NCI-H1417 treated with DMSO at 0.1 percent for 48 hours (cell line): ENCODE results near the gene C2CD2.

ENCODE experiments used
- DNase-seq: peaks from one replicate; lab custom pipeline; 2025; lab: John Stamatoyannopoulos, UW

Gene C2CD2

DNA sequence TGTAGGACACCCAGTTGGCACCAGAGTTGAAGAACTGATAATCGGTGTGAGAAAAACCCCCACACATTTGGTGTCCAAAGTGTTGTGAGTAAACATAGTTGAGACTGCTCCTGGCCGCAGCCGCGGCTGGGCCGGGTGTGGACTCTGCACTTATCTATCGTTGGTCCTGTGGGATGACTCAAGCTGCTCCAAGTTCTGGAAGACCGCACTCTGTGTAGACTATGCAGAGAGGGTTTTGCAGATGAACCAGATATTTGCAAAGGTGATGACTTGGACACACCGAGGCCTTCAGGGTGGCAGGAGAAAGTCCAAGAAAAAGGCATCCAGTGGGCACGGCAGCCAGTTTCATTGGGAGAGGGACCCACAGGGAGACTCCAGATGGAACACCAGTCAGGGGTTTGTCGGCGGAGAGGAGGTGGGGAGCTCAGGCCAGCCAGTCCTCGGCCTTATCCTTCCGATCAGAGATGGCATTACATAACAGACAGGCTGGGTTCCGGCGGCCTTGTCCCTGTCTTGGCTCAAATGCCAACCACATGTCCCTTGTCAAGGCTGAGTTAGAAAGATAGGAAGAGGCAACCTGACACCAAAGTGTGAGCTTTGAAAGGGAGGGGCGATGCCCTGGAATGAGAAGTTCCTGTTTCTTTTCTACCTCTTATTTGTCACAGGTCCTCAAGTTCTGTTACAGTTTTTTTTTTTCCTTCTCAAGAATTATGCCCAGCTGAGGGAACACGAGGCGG lies 21.1 kb downstream of the C2CD2 start:
- DNase-seq: no peak

DNA sequence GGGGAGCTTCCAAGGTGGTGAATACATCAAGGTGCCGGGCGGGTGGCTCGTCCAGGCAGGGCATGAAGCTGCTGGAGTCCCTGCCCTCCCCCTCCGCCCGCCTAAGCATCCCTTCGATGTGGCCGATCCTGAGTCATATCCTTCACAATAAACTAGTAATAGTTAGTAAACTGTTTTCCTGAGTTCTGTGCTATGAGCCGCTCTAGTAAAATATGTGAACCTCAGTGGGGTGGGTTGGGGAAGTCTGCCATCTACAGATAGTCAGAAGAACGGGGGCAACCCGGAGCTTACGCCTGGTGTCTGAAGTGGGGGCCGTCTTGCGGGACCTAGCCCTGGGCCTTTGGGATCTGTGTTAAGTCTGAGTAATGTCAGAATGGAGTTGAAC lies 21.6 kb downstream of the C2CD2 start:
- no peak for DNase-seq

DNA sequence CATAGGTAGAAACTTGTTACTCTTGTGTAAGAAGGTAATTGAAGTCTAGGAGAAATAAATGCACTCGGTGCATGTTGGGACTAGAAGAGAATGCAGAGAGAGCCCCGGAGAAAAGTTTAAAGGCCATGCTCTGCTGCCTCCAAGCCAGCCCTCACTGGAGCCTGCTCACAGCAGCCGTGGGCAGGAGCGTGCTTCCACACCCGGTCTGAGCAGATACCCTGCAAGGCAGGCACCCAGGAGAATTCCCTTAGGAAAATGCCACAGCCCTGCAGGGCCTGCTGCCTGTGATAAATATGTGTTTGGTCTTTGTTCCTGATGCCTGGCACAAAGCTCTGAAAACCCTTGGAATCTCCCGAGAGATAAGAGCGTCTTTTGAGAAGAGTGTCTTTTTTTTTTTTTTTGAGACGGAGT lies 22.8 kb downstream of the C2CD2 start:
- no peak for DNase-seq

DNA sequence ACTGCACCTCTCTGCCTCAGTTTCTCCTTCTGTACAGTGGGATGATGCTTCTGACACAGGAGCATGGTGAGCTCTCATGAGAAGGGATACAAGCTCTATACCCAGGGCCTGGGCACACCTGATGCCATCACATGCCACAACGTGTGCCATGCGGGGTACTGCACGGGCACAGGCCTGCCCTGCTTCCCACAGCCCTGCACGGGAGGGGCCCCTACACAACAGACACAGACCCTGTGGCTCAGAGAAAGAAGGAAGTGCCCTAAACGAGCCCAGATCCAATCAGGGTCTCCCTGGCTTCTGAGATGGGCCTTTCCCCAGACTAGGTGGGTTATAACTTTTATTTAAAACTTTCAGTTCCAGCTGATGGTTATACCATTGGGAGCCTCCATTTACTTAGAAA lies 24.6 kb downstream of the C2CD2 start:
- no peak for DNase-seq

DNA sequence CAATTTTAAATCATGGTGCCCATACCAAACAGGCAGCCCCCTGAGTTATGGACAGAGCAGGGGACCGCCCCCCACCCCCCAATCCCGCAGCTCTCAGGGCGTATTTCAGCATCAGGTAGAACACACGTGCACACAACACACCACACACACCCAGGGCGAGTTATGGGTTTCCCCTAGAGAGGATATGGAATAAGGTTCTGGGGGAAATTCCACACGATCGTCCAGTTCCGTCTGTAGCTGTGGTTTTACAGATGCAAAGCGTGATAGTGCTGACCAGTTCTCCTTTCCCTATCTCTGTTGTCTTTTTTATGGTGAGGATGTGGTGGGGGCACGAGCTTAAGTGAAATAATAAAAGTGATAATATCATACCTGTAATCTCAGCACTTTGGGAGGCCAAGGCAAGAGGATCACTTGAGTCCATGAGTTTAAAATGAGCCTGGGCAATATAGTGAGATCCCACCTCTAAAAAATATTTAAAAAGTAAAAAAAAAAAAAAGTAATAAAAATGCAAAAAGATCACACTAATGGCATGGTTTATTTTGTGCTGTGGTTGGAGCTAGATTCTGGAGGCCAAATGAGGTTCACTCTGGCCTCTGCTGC lies 25.1 kb downstream of the C2CD2 start:
- DNase-seq: no peak

- no peak for DNase-seq
Observed at GRCh38 chr21:41927727-41928409, 25.9 kb downstream of the C2CD2 start.

- no peak for DNase-seq
Observed at GRCh38 chr21:41926807-41927171, 27.0 kb downstream of the C2CD2 start.

GRCh38 chr21:41926117-41926806 lies 27.6 kb downstream of the C2CD2 start:
- DNase-seq: no peak

- DNase-seq: no peak
Observed at GRCh38 chr21:41925767-41926116, 28.1 kb downstream of the C2CD2 start.

- no peak for DNase-seq
Observed at GRCh38 chr21:41924368-41924754, 29.5 kb downstream of the C2CD2 start.

GRCh38 chr21:41923631-41924367 lies 30.0 kb downstream of the C2CD2 start:
- no peak for DNase-seq

GRCh38 chr21:41923186-41923585 lies 30.6 kb downstream of the C2CD2 start:
- DNase-seq: no peak

DNA sequence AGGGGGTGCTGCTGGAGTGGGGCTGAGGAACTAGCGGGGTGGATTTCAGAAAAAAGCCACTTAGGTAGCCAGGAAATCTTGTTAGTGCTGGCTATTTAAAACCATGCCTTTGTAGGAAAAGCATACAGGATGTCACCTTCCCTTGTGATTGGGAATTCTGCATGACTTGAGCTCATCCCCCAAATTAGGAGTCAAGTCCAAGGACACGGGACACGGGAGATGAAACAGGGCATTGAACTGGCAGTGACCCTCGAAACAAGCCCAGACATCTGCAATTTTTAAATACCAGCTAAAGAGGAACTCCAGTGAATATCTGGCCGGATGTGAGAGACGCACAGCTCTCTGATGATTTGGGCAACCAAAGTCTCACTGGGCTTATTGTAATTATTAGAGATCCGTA lies 32.8 kb downstream of the C2CD2 start:
- DNase-seq: no peak

GRCh38 chr21:41920476-41920875 lies 33.3 kb downstream of the C2CD2 start:
- no peak for DNase-seq

DNA sequence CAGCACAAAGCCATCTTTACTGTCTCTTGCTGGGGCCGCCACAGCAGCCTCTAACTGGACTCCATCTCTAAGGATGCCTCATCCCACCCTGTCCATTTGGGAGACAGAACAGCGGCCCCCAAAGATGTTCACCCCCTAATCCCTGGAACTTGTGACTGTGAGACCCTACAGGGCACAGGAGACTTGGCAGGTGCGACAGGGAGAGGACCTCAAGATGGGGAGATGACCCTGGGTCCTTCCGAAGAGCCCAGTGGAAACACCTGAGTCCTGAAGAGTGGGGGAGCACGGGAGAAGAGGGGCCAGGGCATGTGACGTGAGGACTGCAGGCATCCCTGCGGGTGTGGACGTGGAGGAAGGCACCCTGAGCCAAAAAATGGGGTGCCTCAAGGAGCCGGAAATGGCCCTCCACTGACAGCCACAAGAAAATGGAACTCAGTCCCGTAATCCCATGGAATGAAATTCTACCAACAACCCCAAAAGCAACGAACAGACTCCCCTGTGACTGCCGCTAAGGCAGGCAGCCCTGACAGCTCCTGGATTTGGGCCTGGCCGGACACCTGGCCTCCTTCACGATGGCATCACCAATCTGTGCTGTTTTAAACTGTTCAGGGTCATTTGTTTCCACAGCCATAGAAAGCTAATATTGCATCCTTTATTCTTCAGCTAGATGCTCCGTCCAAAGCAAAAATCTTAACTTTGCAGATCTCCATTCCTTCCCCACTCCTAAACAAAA lies 34.0 kb downstream of the C2CD2 start:
- DNase-seq: no peak

GRCh38 chr21:41918561-41919358 lies 35.1 kb downstream of the C2CD2 start:
- no peak for DNase-seq

- no peak for DNase-seq
Observed at GRCh38 chr21:41917531-41917930, 36.3 kb downstream of the C2CD2 start.

GRCh38 chr21:41916888-41917433 lies 36.9 kb downstream of the C2CD2 start:
- no peak for DNase-seq

DNA sequence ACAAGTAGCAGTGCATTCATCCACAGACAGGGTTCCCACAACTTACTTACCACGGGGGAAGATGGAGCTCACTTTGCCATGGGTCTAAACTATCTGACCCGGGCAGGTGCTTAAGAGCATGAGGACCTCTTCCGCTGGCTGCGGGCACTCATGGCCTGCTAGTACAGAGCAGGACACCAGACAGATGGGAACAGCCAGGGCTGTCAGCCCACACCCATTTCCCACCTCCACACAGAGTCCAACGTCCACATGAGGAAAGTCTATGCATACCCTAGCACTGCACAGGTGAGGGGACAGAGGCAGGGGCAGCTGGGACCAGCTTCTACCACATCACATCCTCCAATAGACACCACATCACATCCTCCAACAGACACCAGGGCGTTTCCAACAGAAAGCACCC lies 38.9 kb downstream of the C2CD2 start:
- DNase-seq: no peak

DNA sequence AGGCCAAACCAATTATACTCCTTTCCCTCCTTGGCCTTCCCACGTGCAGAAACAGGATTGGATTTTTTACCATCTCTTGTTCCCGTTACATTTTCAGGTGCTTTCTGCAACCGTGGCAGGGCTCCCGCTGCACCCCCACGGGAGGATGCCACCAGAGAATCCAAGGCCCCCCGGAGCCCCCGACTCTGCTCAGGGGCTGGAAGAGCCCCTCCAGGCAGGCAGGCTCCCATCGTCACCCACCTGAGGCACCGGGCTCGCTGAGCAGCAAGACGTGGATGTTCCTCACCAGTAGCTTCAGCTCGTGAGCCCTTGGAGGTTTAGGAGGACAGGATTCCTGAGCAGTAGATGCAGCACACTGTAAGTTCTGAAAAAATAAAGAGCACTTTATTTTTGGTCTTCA lies 39.5 kb downstream of the C2CD2 start:
- DNase-seq: no peak
